ENCODE measurements around the gene LRP1B. TPM values are rescaled to one million over a fixed set of nuclear protein-coding genes. Genes with fewer than 3 reads are reported as not detected.

LRP1B gene
- total and polyA plus RNA-seq, 2 of the 8 experiments (the other 6 are each of a cell fraction or from before 2014, with no cell fraction given), result 0.03 TPM; not detected in 1

- WGBS, 2 experiments (ENCODE audit: extremely low coverage in 1 of 2, insufficient coverage in 1 of 2, insufficient read length in 1 of 2, insufficient replicate concordance in 2 of 2, low coverage in 1 of 2, low lambda C conversion rate in 2 of 2, missing lambda C conversion rate in 1 of 2), result 48% methylated on average over 3 of the region's 3 CpGs; no CpG with 5 or more reads in 1 of the 2 experiments
- CTCF ChIA-PET (ENCODE audit: partially characterized antibody), result no interaction called here
- no peak for TF ChIP-seq TAF1 (IDR thresholded peaks at IDR 0.05; ENCODE audit: low read depth, low read length)
- TF ChIP-seq POU5F1 (IDR thresholded peaks at IDR 0.05; ENCODE audit: low read depth, low read length), result no peak
- no peak for TF ChIP-seq CBX8 (IDR thresholded peaks at IDR 0.05; ENCODE audit: borderline replicate concordance, low read depth, low read length)
- no peak for TF ChIP-seq EP300 (IDR thresholded peaks at IDR 0.05; ENCODE audit: borderline replicate concordance in 1 of 2, low read depth in 2 of 2, low read length in 2 of 2)
- TF ChIP-seq GABPA (IDR thresholded peaks at IDR 0.05; ENCODE audit: borderline replicate concordance, insufficient read depth, low read length), result no peak
- TF ChIP-seq E2F6 (IDR thresholded peaks at IDR 0.05), result no peak
- TF ChIP-seq TEAD4 (IDR thresholded peaks at IDR 0.05; ENCODE audit: low read depth, low read length), result no peak
- TF ChIP-seq EZH2 (IDR thresholded peaks at IDR 0.05; ENCODE audit: low read depth, low read length, severe bottlenecking), result no peak
- no peak for TF ChIP-seq BCL11A (IDR thresholded peaks at IDR 0.05; ENCODE audit: low read depth in 2 of 2, low read length in 2 of 2)
- no peak for TF ChIP-seq GTF2F1 (IDR thresholded peaks at IDR 0.05; ENCODE audit: borderline replicate concordance, low read depth, low read length)
- no peak for TF ChIP-seq SRF (IDR thresholded peaks at IDR 0.05; ENCODE audit: low read depth, low read length)
- TF ChIP-seq POLR2AphosphoS5 (IDR thresholded peaks at IDR 0.05; ENCODE audit: low read depth, low read length), result no peak
- no peak for TF ChIP-seq JUND (IDR thresholded peaks at IDR 0.05; ENCODE audit: low read length)
- no peak for TF ChIP-seq SIX5 (IDR thresholded peaks at IDR 0.05; ENCODE audit: low read depth, low read length)
- TF ChIP-seq RFX5 (IDR thresholded peaks at IDR 0.05; ENCODE audit: borderline replicate concordance, low read depth, low read length), result no peak
These were observed 968.5 kb downstream of the LRP1B start for GRCh38 chr2:141162314-141162713.

More at GRCh38 chr2:141162314-141162713, 968.5 kb downstream of the LRP1B start:
- Histone ChIP-seq H3K18ac (ENCODE audit: extremely low read depth, low read length) (no peak overlapping the region), H3K9me3 (ENCODE audit: insufficient read depth in 2 of 2, low read depth in 1 of 2, low read length in 1 of 2) (no peaks in the 10 kb centered on the region), H3K79me1 (ENCODE audit: low read depth, low read length) (no peaks in the 10 kb centered on the region), H3K9ac (replicated peaks in 1 of 4; ENCODE audit: extremely low read depth in 1 of 4, low read depth in 3 of 4, low read length in 3 of 4) (no peak overlapping the region), H2AFZ (ENCODE audit: low read length) (no peak overlapping the region), H3K4ac (replicated peaks; ENCODE audit: insufficient read length, low read depth, low read length) (no peak overlapping the region), H3K4me3 (ENCODE audit: extremely low read depth in 1 of 4, insufficient read depth in 2 of 4, low read depth in 3 of 4, low read length in 4 of 4) (no peak overlapping the region), H2BK20ac (ENCODE audit: low read length) (no peak overlapping the region), H2BK5ac (ENCODE audit: low read depth, low read length) (no peak overlapping the region), H3K79me2 (ENCODE audit: control insufficient read depth in 1 of 2, insufficient read depth in 2 of 2, low read length in 2 of 2) (no peaks in the 10 kb centered on the region), H2BK120ac (replicated peaks; ENCODE audit: low read depth, low read length) (no peak overlapping the region), H3K4me1 (replicated peaks in 1 of 4; ENCODE audit: control insufficient read depth in 3 of 4, insufficient read depth in 4 of 4, low read length in 3 of 4) (no peaks in the 10 kb centered on the region), H4K91ac (replicated peaks; ENCODE audit: insufficient read length, low read length) (no peak overlapping the region), H3K27ac (ENCODE audit: low read depth, low read length) (no peak overlapping the region), H3K56ac (replicated peaks; ENCODE audit: insufficient read length, low read depth, low read length) (no peak overlapping the region), H3K23me2 (ENCODE audit: low read depth, low read length) (no peaks in the 10 kb centered on the region), H3K14ac (ENCODE audit: insufficient read length) (no peak overlapping the region), H3K4me2 (ENCODE audit: insufficient read depth in 1 of 2, low read depth in 2 of 2, low read length in 2 of 2) (no peak overlapping the region), H2BK15ac (ENCODE audit: low read length) (no peak overlapping the region), H4K20me1 (replicated peaks in 1 of 2; ENCODE audit: control insufficient read depth in 1 of 2, insufficient read depth in 2 of 2, low read length in 2 of 2) (no peaks in the 10 kb centered on the region), H3K23ac (ENCODE audit: insufficient read length) (no peak overlapping the region), H3K27me3 (replicated peaks in 1 of 4; ENCODE audit: control insufficient read depth in 3 of 4, extremely low read depth in 1 of 4, insufficient read depth in 3 of 4, low read length in 3 of 4) (peaks cover 0 to 1% (median 0%) of the 10 kb centered on the region in 4 experiments; a peak in 1 of 7 replicates), H2AK5ac (ENCODE audit: low read depth, low read length) (no peak overlapping the region), H4K5ac (ENCODE audit: insufficient read length, low read depth, low read length) (no peak overlapping the region), H2BK12ac (ENCODE audit: low read depth, low read length) (no peak overlapping the region), H3K36me3 (ENCODE audit: control insufficient read depth in 2 of 4, insufficient read depth in 4 of 4, low read length in 3 of 4) (no peaks in the 10 kb centered on the region), H4K8ac (ENCODE audit: extremely low read depth, insufficient read depth, low read length) (no peak overlapping the region)
- no peak for DNase-seq (ENCODE audit: low read depth in 1 of 2, low spot score in 2 of 2)
- POLR2A ChIA-PET (ENCODE audit: partially characterized antibody), result no interaction called here
- no peak for FAIRE-seq

Data from H1 (cell line).